Left ventricle myocardium superior (tissue), 1 donor: ENCODE data around the gene TCEAL4. TPM values are rescaled to one million over a fixed set of nuclear protein-coding genes. Genes with fewer than 3 reads are reported as not detected.

Experiments
- ATAC-seq: fragments of 200-7000 bp; cut with Tn5 transposase; one replicate; pipeline ENCODE4 v1.9.1; 2020; ENCODE audit warnings: mild to moderate bottlenecking, moderate library complexity
- DNase-seq: peaks from one replicate; pipeline ENCODE4 v3.0.0-alpha.2; 2020
- intact Hi-C: fragments of 100-400 bp; cut with micrococcal nuclease; formaldehyde crosslinking; loops from one replicate; pipeline ENCODE4 v1.11.0; 2022
- total RNA-seq: library from RNA; stranded (reverse); fragmentation: NEBNext Ultra II Directional; extraction: Animal tissue kit (Norgen Biotek cat#: 25700); gene quantifications from one replicate; pipeline ENCODE4 v1.2.1, GENCODE V29; 2021
- donor health status: DM: no; HTN: yes; CAD: no; lungs with severe emphysema.

TCEAL4 gene
- total RNA-seq, 1 donor from 2014 or later: 66.1 TPM

DNA sequence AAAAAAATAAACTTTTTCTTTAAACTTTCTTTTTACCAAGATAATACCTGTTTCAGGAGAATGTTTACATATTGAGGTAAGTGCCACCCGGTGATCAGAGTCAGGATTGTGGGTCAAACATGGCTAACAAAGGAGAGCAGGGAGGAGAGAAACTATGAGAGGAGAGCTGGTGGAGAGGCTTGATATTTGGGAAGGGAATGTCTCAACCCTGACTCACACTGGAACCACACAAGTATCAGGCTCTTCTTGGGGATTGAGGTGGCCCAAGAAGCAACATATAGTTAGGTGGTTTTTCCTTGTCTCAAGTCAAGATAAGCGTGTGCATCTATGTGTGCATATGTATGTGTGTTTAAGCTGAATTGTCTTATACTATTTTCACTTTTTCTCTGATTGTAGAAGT, 50.1 kb downstream of the TCEAL4 start:
- intact Hi-C loops: no loop called here
- DNase-seq: no peak
- no peak for ATAC-seq

Other genes starting within 250 kb of the TCEAL4 start
- gene TCEAL9, start 229.0 kb upstream of the TCEAL4 start, total RNA-seq: 18.4 TPM
- gene BEX3, start 209.0 kb upstream of the TCEAL4 start, total RNA-seq: 147 TPM
- gene RAB40A, start 66.0 kb upstream of the TCEAL4 start, total RNA-seq: 0.10 TPM
- gene TCEAL3, start 22.4 kb downstream of the TCEAL4 start, total RNA-seq: 24.5 TPM
- gene TCEAL1, start 43.5 kb downstream of the TCEAL4 start, total RNA-seq: 20.0 TPM
- 164 TPM for gene MORF4L2, start 101.2 kb downstream of the TCEAL4 start, total RNA-seq
- not detected for gene TMEM31, start 125.4 kb downstream of the TCEAL4 start, total RNA-seq
- gene PLP1, start 191.3 kb downstream of the TCEAL4 start, total RNA-seq: 9.4 TPM
- 25.1 TPM for gene RAB9B, start 246.7 kb downstream of the TCEAL4 start, total RNA-seq